ENCODE measurements around the gene NDUFA6. TPM values are rescaled to one million over a fixed set of nuclear protein-coding genes. Genes with fewer than 3 reads are reported as not detected.
A peak's percentile ranks its signal among the peaks of the same experiment; 100 is the strongest.
"Not testable (repeated sequence)": the region's sequence is repeated elsewhere in the genome, so short reads cannot be mapped to it uniquely, and the experiment has no call there.

Gene NDUFA6
- total RNA-seq: 10 to 100 TPM; 37.9 to 61.5 TPM
- polyA plus RNA-seq: 100 to 1,000 TPM in 1 of 2 donors, 10 to 100 TPM in 1; 78.6 to 118 TPM
- long read RNA-seq, donor 1, transcript NDUFA6-201 (2 exons, 475 nt): minor isoform, 10 of 136 reads
- long read RNA-seq, donor 1, transcript NDUFA6-202 (3 exons, 1,256 nt): major isoform, 126 of 136 reads
- long read RNA-seq, donor 1, partial matches to known transcripts: 0 of 136 reads
- long read RNA-seq, donor 1, other reads (novel, unspliced or antisense): 0 of 136 reads
- long read RNA-seq, donor 2, transcript NDUFA6-202 (3 exons, 1,256 nt): major isoform, 55 of 58 reads
- long read RNA-seq, donor 2, partial matches to known transcripts: 0 of 58 reads
- long read RNA-seq, donor 2, other reads (novel, unspliced or antisense): 0 of 58 reads
- long read RNA-seq, donor 3, transcript NDUFA6-202 (3 exons, 1,256 nt): major isoform, 65 of 68 reads
- long read RNA-seq, donor 3, partial matches to known transcripts: 0 of 68 reads
- long read RNA-seq, donor 3, other reads (novel, unspliced or antisense): 0 of 68 reads
- long read RNA-seq, donor 4, transcript NDUFA6-202 (3 exons, 1,256 nt): major isoform, 74 of 79 reads
- long read RNA-seq, donor 4, transcript NDUFA6-201 (2 exons, 475 nt): minor isoform, 5 of 79 reads
- long read RNA-seq, donor 4, partial matches to known transcripts: 0 of 79 reads
- long read RNA-seq, donor 4, other reads (novel, unspliced or antisense): 0 of 79 reads
- long read RNA-seq, donor 5, transcript NDUFA6-202 (3 exons, 1,256 nt): major isoform, 134 of 142 reads
- long read RNA-seq, donor 5, transcript NDUFA6-201 (2 exons, 475 nt): minor isoform, 8 of 142 reads
- long read RNA-seq, donor 5, partial matches to known transcripts: 0 of 142 reads
- long read RNA-seq, donor 5, other reads (novel, unspliced or antisense): 0 of 142 reads

- WGBS, 2 donors: 0% methylated on average over 71 of the region's 71 CpGs
- DNase-seq: peak; percentile 99 to 100 (median 100)
- no peaks in the 10 kb centered on the region for H3K9me3 ChIP-seq (ENCODE audit: control insufficient read depth in 4 of 4, insufficient read depth in 3 of 4, low read length in 3 of 4)
- peaks cover 5 to 19% (median 14%) of the 10 kb centered on the region in 4 donors for H3K36me3 ChIP-seq (ENCODE audit: control insufficient read depth in 4 of 4, insufficient read depth in 4 of 4, low read length in 4 of 4)
- peak; percentile 96 for TF ChIP-seq CTCF (IDR thresholded peaks at IDR 0.05; ENCODE audit: control extremely low read depth, extremely low read depth)
- peak within 1 kb of the TSS; percentile 79 for H3K4me3 ChIP-seq
- H3K9ac ChIP-seq (ENCODE audit: insufficient read depth in 1 of 2, low read length in 2 of 2): peak within 1 kb of the TSS; percentile 96 to 97
- ATAC-seq (ENCODE audit: insufficient read depth, low FRiP score): peak; percentile 97
- peaks cover 0 to 14% (median 7%) of the 10 kb centered on the region in 5 donors for H3K4me1 ChIP-seq (ENCODE audit: control insufficient read depth in 5 of 5, insufficient read depth in 5 of 5, low read length in 5 of 5)
- no peaks in the 10 kb centered on the region for H3K27me3 ChIP-seq (ENCODE audit: control insufficient read depth in 3 of 3, insufficient read depth in 3 of 3, low read length in 2 of 3)
- peak within 1 kb of the TSS; percentile 97 to 98 for H3K27ac ChIP-seq (ENCODE audit: low read depth in 1 of 2, low read length in 1 of 2)
These were observed at the start of gene NDUFA6 for GRCh38 chr22:42090596-42091454. Gene NDUFA6, minus strand, starts transcription at chr22:42090772. Its CDS starts 28 bp downstream, at chr22:42090744.

GRCh38 chr22:42140153-42140552, 49.6 kb upstream of the NDUFA6 start:
- H3K27ac ChIP-seq (ENCODE audit: low read depth in 1 of 2, low read length in 1 of 2); ATAC-seq (ENCODE audit: insufficient read depth, low FRiP score); H3K27me3 ChIP-seq (ENCODE audit: control insufficient read depth in 3 of 3, insufficient read depth in 3 of 3, low read length in 2 of 3); H3K4me3 ChIP-seq; H3K4me1 ChIP-seq (ENCODE audit: control insufficient read depth in 5 of 5, insufficient read depth in 5 of 5, low read length in 5 of 5); H3K9me3 ChIP-seq (ENCODE audit: control insufficient read depth in 4 of 4, insufficient read depth in 3 of 4, low read length in 3 of 4); H3K9ac ChIP-seq (ENCODE audit: insufficient read depth in 1 of 2, low read length in 2 of 2); H3K36me3 ChIP-seq (ENCODE audit: control insufficient read depth in 4 of 4, insufficient read depth in 4 of 4, low read length in 4 of 4); DNase-seq: not testable (repeated sequence)
- WGBS, 2 donors: 90 to 95% methylated on average over 9 to 14 of the region's 17 CpGs

- H3K9me3 ChIP-seq (ENCODE audit: control insufficient read depth in 4 of 4, insufficient read depth in 3 of 4, low read length in 3 of 4); ATAC-seq (ENCODE audit: insufficient read depth, low FRiP score); H3K27ac ChIP-seq (ENCODE audit: low read depth in 1 of 2, low read length in 1 of 2); DNase-seq; H3K4me3 ChIP-seq; H3K4me1 ChIP-seq (ENCODE audit: control insufficient read depth in 5 of 5, insufficient read depth in 5 of 5, low read length in 5 of 5); H3K9ac ChIP-seq (ENCODE audit: insufficient read depth in 1 of 2, low read length in 2 of 2); H3K27me3 ChIP-seq (ENCODE audit: control insufficient read depth in 3 of 3, insufficient read depth in 3 of 3, low read length in 2 of 3): not testable (repeated sequence)
- H3K36me3 ChIP-seq (ENCODE audit: control insufficient read depth in 4 of 4, insufficient read depth in 4 of 4, low read length in 4 of 4): peaks cover 0 to 10% (median 0%) of the 10 kb centered on the region in 4 donors
- WGBS, 2 donors: 92% methylated on average over 7 of the region's 7 CpGs
These were observed 48.9 kb upstream of the NDUFA6 start for GRCh38 chr22:42139508-42139907.

- DNase-seq (no peak), ATAC-seq (ENCODE audit: insufficient read depth, low FRiP score) (no peak)
- 99 to 100% methylated on average over 2 of the region's 2 CpGs for WGBS, 2 donors
- peaks cover 0 to 3% (median 0%) of the 10 kb centered on the region in 4 donors for H3K9me3 ChIP-seq (ENCODE audit: control insufficient read depth in 4 of 4, insufficient read depth in 3 of 4, low read length in 3 of 4)
- H3K9ac ChIP-seq (ENCODE audit: insufficient read depth in 1 of 2, low read length in 2 of 2): no peak overlapping the region
- H3K4me3 ChIP-seq: no peak overlapping the region
- H3K4me1 ChIP-seq (ENCODE audit: control insufficient read depth in 5 of 5, insufficient read depth in 5 of 5, low read length in 5 of 5): no peaks in the 10 kb centered on the region
- H3K27ac ChIP-seq (ENCODE audit: low read depth in 1 of 2, low read length in 1 of 2): no peak overlapping the region
- no peaks in the 10 kb centered on the region for H3K27me3 ChIP-seq (ENCODE audit: control insufficient read depth in 3 of 3, insufficient read depth in 3 of 3, low read length in 2 of 3)
- no peak for TF ChIP-seq CTCF (IDR thresholded peaks at IDR 0.05; ENCODE audit: control extremely low read depth, extremely low read depth)
- peaks cover 0 to 9% (median 0%) of the 10 kb centered on the region in 4 donors for H3K36me3 ChIP-seq (ENCODE audit: control insufficient read depth in 4 of 4, insufficient read depth in 4 of 4, low read length in 4 of 4)
These were observed 48.4 kb upstream of the NDUFA6 start for GRCh38 chr22:42138972-42139371.
